GM18873 (cell line): ENCODE results near the gene PHETA1.

ENCODE experiments used
- ATAC-seq: cut with Tn5 transposase; IDR thresholded peaks from one replicate; pipeline ENCODE4 v1.9.1; 2021; ENCODE audit warnings: mild to moderate bottlenecking, moderate library complexity, moderate number of reproducible peaks; ENCODE audit not compliant: unreplicated experiment, low FRiP score

Gene PHETA1

GRCh38 chr12:111330800-111331752, 37.8 kb downstream of the PHETA1 start:
- no peak for ATAC-seq

GRCh38 chr12:111328138-111328537, 40.8 kb downstream of the PHETA1 start:
- no peak for ATAC-seq

GRCh38 chr12:111327474-111327873, 41.4 kb downstream of the PHETA1 start:
- ATAC-seq, result no peak

GRCh38 chr12:111322336-111323250, 46.3 kb downstream of the PHETA1 start:
- ATAC-seq, result no peak

GRCh38 chr12:111321317-111321716, 47.6 kb downstream of the PHETA1 start:
- no peak for ATAC-seq

- no peak for ATAC-seq
These were observed 48.4 kb downstream of the PHETA1 start for GRCh38 chr12:111320258-111321050.

GRCh38 chr12:111319600-111320257, 49.2 kb downstream of the PHETA1 start:
- no peak for ATAC-seq

- no peak for ATAC-seq
These were observed 50.4 kb downstream of the PHETA1 start for GRCh38 chr12:111318450-111318849.

GRCh38 chr12:111316671-111317070, 52.2 kb downstream of the PHETA1 start:
- no peak for ATAC-seq

GRCh38 chr12:111314953-111315539, 53.8 kb downstream of the PHETA1 start:
- ATAC-seq, result no peak

- ATAC-seq, result no peak
These were observed 55.0 kb downstream of the PHETA1 start for GRCh38 chr12:111313833-111314259.

- no peak for ATAC-seq
These were observed 56.2 kb downstream of the PHETA1 start for GRCh38 chr12:111312708-111313107.

GRCh38 chr12:111312016-111312415, 56.9 kb downstream of the PHETA1 start:
- ATAC-seq, result no peak

GRCh38 chr12:111311011-111311410, 57.9 kb downstream of the PHETA1 start:
- ATAC-seq, result no peak
